ENCODE results near the gene PKP4.
"Not testable (repeated sequence)": the region's sequence is repeated elsewhere in the genome, so short reads cannot be mapped to it uniquely, and the experiment has no call there.

PKP4 gene, protein sequence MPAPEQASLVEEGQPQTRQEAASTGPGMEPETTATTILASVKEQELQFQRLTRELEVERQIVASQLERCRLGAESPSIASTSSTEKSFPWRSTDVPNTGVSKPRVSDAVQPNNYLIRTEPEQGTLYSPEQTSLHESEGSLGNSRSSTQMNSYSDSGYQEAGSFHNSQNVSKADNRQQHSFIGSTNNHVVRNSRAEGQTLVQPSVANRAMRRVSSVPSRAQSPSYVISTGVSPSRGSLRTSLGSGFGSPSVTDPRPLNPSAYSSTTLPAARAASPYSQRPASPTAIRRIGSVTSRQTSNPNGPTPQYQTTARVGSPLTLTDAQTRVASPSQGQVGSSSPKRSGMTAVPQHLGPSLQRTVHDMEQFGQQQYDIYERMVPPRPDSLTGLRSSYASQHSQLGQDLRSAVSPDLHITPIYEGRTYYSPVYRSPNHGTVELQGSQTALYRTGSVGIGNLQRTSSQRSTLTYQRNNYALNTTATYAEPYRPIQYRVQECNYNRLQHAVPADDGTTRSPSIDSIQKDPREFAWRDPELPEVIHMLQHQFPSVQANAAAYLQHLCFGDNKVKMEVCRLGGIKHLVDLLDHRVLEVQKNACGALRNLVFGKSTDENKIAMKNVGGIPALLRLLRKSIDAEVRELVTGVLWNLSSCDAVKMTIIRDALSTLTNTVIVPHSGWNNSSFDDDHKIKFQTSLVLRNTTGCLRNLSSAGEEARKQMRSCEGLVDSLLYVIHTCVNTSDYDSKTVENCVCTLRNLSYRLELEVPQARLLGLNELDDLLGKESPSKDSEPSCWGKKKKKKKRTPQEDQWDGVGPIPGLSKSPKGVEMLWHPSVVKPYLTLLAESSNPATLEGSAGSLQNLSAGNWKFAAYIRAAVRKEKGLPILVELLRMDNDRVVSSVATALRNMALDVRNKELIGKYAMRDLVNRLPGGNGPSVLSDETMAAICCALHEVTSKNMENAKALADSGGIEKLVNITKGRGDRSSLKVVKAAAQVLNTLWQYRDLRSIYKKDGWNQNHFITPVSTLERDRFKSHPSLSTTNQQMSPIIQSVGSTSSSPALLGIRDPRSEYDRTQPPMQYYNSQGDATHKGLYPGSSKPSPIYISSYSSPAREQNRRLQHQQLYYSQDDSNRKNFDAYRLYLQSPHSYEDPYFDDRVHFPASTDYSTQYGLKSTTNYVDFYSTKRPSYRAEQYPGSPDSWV

DNA sequence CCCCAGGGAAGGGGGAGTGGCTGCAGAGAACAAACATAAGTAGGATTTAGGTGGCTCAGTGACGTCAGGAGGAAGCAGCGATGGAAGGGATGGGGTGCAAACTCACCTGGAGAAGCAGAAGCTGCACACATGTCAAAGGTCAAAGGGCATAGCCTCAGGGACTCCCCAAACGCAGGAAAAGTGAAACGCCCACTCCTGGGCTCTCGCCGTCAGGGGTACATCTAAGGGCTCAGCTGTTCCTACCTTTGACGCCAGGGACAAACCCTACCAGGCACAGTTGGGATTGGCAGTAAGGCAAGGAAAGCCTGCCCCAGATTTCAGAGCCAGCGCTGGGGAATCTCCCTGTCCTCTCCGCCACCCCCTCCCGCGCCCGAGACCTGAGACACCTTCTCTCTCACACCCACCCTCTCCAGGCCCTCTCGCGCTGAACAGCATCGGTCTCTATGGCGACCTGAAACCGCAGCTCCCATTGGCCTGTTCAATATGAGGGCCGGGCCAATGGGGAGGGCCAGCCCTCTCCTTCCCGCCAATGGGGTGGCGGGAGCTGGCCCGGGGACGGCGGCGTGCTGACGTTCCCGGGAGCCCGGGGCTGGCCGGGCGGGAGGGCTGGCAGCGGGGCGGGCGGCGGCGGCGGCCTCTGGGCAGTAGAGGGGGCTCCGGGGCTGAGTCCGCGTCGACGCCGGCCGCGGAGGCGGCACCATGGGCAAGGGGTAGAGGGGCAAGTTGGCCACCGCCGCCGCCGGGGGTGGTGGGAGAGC, at the start of gene PKP4, which contains the start of gene CCDC148:
PKP4 (plus strand) TSS at position 644 of the 758 bp plus-strand sequence. CDS start 76,233 bp downstream, outside the sequence.
CCDC148 (minus strand) TSS at position 445 of the 758 bp plus-strand sequence; CDS start at position 131, 314 bp downstream.
- peak; percentile 94 for DNase-seq

- DNase-seq = no peak
Measured at GRCh38 chr2:158407031-158407430, 49.7 kb upstream of the PKP4 start.

DNA sequence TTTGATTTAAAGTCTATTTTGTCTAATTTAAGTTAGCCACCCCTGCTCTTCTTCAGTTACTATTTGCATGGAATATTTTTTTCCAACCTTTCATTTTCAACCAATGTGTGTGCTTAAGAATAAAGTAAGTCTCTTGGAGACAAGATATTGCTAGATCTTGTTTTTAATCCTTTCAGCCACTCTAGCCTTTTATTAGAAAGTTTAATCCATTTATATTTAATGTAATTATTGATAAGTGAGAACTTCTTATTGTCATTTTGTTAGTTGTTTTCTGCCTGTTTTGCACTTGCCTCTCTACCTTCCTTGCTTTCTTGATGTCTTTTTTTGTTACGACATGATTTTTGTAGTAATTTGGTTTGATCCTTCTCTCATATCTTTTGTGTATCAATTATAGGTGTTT, 46.6 kb upstream of the PKP4 start:
- no peak for DNase-seq

GRCh38 chr2:158411748-158412147, 45.0 kb upstream of the PKP4 start:
- no peak for DNase-seq

GRCh38 chr2:158412206-158412605, 44.5 kb upstream of the PKP4 start:
- no peak for DNase-seq

DNA sequence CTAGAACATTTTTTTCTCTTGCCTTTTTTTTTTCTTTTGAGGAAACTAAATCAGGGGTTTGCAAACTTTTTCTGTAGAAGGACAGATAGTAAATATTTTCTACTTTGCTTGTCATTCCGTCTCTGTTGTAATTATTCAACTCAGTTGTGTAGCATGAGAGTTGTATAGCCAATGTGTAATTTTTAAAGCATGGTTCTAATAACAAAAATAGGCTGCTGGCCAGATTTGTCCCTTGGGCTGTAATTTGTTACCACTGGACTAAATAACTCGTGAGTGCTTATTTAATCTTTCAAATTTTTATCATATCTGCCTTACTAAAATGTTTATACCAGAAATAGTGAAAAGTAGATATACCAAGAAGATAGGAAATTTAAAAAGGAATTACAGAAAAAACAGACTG, 43.2 kb upstream of the PKP4 start:
- no peak for DNase-seq

DNA sequence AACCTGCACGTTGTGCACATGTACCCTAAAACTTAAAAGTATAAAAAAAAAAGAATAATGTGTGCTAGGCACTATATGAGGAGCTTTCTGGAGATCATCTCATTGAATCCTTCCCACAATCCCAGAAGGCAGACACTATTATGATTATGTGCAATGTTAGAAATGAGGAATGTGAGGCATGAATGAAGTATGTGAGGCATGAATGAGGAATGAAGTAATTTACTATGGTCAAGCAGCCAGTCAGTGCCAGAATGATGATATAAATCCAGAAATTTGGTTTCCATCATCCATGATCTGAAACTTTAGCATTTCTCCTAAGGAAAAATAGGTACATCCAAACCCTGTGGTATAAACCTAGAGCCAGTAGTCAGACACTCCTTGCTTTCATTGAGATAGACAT, 42.2 kb upstream of the PKP4 start:
- DNase-seq = no peak

DNA sequence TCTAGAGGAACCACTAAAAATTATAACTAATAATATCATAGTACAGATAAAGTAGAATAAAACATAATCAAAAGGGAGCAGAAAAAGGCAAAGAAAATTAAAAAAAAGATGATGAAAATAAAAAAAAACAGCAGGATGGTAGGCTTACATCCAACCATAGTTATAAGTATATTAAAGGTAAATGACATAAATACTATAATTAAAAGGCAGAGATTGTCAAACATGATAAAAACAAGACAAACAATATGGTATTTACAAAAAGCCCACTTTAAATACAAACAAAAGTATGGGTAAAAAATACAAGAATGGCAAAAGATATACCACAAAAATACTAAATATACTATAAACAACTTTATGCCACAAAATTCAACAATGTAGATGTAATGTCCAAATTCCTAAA, 24.6 kb upstream of the PKP4 start:
- no peak for DNase-seq

GRCh38 chr2:158433716-158434115, 23.0 kb upstream of the PKP4 start:
- not testable (repeated sequence) for DNase-seq

DNA sequence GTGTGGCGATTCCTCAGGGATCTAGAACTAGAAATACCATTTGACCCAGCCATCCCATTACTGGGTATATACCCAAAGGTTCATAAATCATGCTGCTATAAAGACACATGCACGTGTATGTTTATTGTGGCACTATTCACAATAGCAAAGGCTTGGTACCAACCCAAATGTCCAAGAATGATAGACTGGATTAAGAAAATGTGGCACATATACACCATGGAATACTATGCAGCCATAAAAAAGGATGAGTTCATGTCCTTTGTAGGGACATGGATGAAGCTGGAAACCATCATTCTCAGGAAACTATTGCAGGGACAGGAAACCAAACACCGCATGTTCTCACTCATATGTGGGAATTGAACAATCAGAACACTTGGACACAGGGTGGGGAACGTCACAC, 17.7 kb upstream of the PKP4 start:
- DNase-seq = not testable (repeated sequence)

GRCh38 chr2:158443606-158444005, 13.1 kb upstream of the PKP4 start:
- DNase-seq = no peak

GRCh38 chr2:158457092-158457825, 507 bp downstream of the PKP4 start:
- DNase-seq = peak; percentile 50

DNA sequence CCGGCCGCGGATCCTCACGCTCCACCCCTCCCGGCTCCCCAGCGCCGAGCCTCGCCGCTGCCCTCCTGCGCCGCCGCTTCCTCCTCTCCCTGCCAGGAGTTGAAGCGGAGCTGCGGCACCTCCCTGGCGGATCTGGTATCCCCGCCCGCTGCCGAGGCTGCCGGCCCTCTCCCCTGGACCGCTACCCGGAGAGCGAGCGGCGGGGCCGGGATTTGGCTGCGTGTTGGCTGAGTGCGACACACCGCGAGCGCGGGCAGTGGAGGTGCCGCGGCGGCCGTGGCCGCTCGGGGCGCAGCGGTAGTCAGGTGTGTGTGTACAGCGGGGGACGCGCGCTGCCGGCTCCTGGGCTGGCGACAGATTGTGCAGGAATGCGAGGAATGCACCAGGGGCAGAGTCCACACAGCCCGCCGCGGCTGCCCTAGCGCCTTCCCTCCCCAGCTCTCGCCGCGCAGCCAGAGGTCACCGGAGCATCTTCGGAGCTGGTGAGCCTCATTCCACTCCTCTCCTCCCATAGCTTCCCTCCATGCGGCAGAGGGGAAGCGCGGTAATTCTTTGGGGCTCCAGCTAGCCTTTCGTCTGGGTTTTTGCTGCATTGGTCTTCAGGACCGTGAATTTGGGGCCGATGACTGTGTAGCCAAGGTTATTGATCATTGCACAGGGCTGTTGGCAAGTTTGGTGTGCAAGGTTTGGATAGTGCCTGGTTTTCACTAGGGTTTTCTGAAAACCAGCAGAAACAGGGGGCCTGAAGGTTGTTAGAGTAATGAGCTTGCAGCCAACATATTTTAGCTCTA, 1.3 kb downstream of the PKP4 start:
- DNase-seq = peak; percentile 66

- DNase-seq = no peak
Measured at GRCh38 chr2:158458617-158458920, 1.8 kb downstream of the PKP4 start.

DNA sequence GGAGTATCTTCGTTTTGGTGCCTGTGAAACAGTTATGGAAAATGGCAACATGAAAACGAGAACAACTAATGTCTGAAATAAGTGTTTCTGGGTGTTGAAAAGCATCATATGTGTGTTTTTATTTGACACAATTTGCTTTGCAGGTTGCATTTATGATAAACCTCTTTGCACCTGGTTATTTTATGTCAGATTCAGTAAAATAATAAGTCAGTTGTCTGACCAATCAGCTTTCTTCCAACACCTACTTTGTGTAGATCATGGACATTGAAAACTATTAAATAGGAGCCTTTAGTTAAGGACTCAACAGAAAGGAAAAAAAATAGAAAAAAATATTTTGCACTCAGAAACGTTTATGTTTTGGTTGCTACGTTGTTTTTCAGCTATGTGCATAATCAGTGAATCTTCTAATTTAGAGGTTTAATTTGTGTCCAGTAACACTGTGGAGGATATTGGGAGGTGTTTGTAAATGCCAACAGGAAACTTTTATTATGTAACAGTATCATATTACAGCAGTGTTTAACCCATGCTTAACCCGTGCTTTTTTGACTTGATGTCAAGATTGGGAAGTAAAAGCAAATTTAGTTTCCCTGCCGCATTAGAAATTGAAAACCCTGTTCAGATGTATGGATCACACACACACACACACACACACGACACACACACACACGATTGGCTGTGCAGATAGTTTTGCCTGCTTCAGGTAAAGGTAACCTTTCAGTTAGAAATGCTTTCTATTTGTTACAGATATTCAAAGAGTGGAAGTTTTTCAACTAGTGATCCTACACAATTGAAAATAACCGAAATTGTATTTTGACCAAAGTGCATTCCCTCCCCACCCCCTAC, 2.6 kb downstream of the PKP4 start:
- DNase-seq = no peak

DNA sequence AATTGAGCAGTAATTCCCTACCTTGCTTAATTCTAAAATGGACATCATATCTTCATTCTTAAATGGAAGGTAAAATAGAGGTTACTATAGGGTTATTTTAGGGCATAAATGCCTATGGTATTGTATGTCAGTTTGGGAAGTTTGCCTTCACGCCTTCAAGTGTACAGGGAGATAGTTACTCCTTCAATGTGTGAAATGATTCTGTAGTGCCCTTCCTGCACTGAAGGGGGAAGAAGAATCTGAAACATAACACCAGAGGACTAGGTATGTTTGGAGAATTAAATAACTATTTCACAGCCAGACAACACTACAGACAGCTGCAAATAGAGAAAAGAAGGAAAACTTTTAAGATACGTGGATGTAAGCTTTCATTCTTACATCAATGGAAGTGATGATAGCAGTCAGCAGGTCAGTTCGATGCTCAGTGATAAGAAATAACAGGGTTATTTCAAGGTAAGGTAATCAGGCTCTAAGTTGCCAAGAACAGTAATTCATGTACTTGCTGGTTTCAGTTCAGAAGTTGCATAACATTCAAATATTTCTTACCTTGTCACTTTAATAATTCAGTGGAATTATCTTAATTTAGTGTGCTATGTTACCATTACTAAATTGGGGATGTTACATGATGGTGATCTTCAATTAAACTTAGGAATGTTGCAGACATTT, 4.0 kb downstream of the PKP4 start:
- DNase-seq = no peak

DNA sequence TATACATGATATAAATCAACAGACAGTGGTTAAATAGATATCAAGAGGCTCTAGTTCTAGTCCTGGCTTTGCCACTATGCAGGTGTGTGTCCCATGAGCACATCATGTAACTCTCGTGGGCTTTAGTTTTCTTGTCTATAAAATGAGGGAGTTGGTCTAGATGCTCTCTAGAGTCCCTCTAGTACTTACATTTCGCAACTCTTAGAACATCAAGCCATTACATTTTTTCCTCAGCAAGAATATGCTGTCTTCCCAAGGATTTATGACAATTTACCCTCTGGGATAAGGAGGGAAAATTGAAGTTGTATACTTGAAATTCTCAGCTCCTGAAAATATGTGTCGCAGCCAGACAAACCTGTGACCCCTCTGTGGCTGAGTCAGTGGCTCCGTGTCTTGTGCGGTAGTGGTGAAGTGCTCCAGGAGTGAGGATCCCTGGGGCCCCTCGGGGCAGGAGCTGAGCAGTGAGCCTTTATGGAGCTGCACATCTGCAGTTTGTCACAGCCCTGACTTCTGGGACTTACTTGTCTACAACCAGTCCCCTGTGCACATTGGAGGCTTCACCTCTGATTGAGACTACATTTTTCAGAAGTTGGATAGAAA, 6.8 kb downstream of the PKP4 start:
- DNase-seq = no peak

DNA sequence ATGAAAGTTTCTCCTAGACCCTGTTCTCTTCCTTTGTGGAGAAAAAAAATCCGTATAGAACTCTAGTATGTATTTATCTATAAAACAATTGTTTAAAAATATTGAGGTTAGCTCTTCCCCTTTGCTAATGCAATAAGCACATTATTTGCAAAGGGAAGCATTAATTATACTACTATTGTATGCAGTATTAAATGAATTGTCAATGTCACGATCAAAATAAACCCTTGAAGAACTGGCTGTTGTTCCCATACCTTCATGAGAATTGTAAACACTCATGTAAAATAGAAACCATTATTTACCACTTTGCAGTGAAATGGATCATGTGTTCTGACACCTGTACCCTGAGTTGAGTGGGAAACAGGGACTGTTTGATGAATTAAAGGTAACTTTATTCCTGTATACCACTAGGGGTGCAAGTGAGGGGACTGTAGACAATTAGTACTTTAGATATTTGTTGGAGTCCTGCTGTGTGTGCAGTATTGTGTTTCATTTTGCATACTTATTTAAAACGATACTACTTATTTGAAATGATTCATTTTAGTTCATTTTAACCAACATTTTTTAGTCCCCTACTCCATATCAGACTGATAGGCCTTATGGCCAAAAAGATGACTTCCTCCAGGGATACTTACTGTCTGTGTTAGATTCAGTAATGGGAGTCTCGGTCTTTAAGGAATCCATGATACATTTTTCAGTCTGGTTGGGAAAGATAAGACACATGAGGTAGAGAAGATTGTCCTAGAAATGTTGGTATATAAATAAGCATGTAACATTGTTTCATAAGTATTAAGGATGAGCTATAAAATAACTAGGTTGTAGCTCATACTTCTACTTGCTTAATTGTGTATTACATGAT, 7.9 kb downstream of the PKP4 start:
- peak; percentile 36 for DNase-seq

Data from CD4-positive, alpha-beta T cell treated with Interleukin-10 for 1 hour (primary cell).